DMS79 treated with DMSO at 0.1 percent for 48 hours (cell line): ENCODE measurements around the gene ZMYM1.
"Not testable (repeated sequence)": the region's sequence is repeated elsewhere in the genome, so short reads cannot be mapped to it uniquely, and the experiment has no call there.

Experiments used
- DNase-seq: peaks from one replicate; lab custom pipeline; 2025; lab: John Stamatoyannopoulos, UW

Gene ZMYM1

GRCh38 chr1:35076426-35076825, 2.8 kb upstream of the ZMYM1 start:
- DNase-seq = not testable (repeated sequence)

- DNase-seq = no peak
Measured at GRCh38 chr1:35080171-35080854, 1.1 kb downstream of the ZMYM1 start.

GRCh38 chr1:35085421-35085820, 6.2 kb downstream of the ZMYM1 start:
- DNase-seq = no peak

GRCh38 chr1:35097224-35097623, 18.0 kb downstream of the ZMYM1 start:
- DNase-seq = peak; percentile 81

- no peak for DNase-seq
Measured at GRCh38 chr1:35111106-35111505, 31.9 kb downstream of the ZMYM1 start.

GRCh38 chr1:35112668-35113067, 33.5 kb downstream of the ZMYM1 start:
- DNase-seq = no peak

GRCh38 chr1:35115459-35116383, 36.5 kb downstream of the ZMYM1 start:
- no peak for DNase-seq

GRCh38 chr1:35120458-35121133, 41.4 kb downstream of the ZMYM1 start:
- no peak for DNase-seq

- DNase-seq = no peak
Measured at GRCh38 chr1:35122311-35122710, 43.1 kb downstream of the ZMYM1 start.

- DNase-seq = no peak
Measured at GRCh38 chr1:35126546-35126945, 47.4 kb downstream of the ZMYM1 start.

- DNase-seq = no peak
Measured at GRCh38 chr1:35129080-35129479, 49.9 kb downstream of the ZMYM1 start.

GRCh38 chr1:35136780-35137179, 57.6 kb downstream of the ZMYM1 start:
- DNase-seq = no peak

- not testable (repeated sequence) for DNase-seq
Measured at GRCh38 chr1:35137590-35137989, 58.4 kb downstream of the ZMYM1 start.

- not testable (repeated sequence) for DNase-seq
Measured at GRCh38 chr1:35142294-35142693, 63.1 kb downstream of the ZMYM1 start.

- DNase-seq = not testable (repeated sequence)
Measured at GRCh38 chr1:35142728-35143127, 63.5 kb downstream of the ZMYM1 start.

- no peak for DNase-seq
Measured at GRCh38 chr1:35143737-35144508, 64.7 kb downstream of the ZMYM1 start.

GRCh38 chr1:35145892-35146549, 66.8 kb downstream of the ZMYM1 start:
- not testable (repeated sequence) for DNase-seq

- no peak for DNase-seq
Measured at GRCh38 chr1:35151220-35151619, 72.0 kb downstream of the ZMYM1 start.

GRCh38 chr1:35164893-35165292, 85.7 kb downstream of the ZMYM1 start:
- DNase-seq = no peak
